Liver (tissue), 3 donors: ENCODE measurements around the gene ACKR3.

ENCODE experiments used
- EGR1 ChIP-seq, 2 donors: IDR thresholded peaks; 2 replicates each; pipeline ENCODE4 v1.6.1; 2016 to 2018; ENCODE audit warnings: antibody characterized with exemption in 2 of 2, low read depth in 2 of 2
- GABPA ChIP-seq, 2 donors: IDR thresholded peaks in 1 of 2; conservative IDR thresholded peaks in 1 of 2; 2 replicates each; pipeline ENCODE4 v1.6.1; 2016; ENCODE audit warnings: antibody characterized with exemption in 2 of 2, mild to moderate bottlenecking in 1 of 2, moderate library complexity in 1 of 2
- JUND ChIP-seq, 2 donors: IDR thresholded peaks; 2 replicates each; pipeline ENCODE4 v1.6.1; 2016; ENCODE audit warnings: antibody characterized with exemption in 2 of 2
- RXRA ChIP-seq, 2 donors: IDR thresholded peaks; 2 replicates each; pipeline ENCODE4 v1.6.1; 2017 to 2018; ENCODE audit warnings: antibody characterized with exemption in 2 of 2, mild to moderate bottlenecking in 1 of 2
- SP1 ChIP-seq: IDR thresholded peaks from 2 replicates; pipeline ENCODE4 v1.6.1; 2018; ENCODE audit warnings: antibody characterized with exemption, mild to moderate bottlenecking
- TAF1 ChIP-seq: conservative IDR thresholded peaks from 2 replicates; pipeline ENCODE4 v1.6.1; 2016; ENCODE audit warnings: antibody characterized with exemption, mild to moderate bottlenecking
- YY1 ChIP-seq: IDR thresholded peaks from 2 replicates; pipeline ENCODE4 v1.6.1; 2016; ENCODE audit warnings: antibody characterized with exemption, mild to moderate bottlenecking
- TF ChIP-seq, protein P1 (sequence below): IDR thresholded peaks from 2 replicates; pipeline ENCODE4 v1.6.1; 2016; ENCODE audit warnings: antibody characterized with exemption
- TF ChIP-seq, protein P2 (sequence below): fragments of 150-350 bp; IDR thresholded peaks from 2 replicates; pipeline ENCODE4 v1.5.1; 2017; ENCODE audit warnings: improper control_type of control experiment, low read depth, low read length; ENCODE audit not compliant: missing input control
- TF ChIP-seq, protein P3 (sequence below): IDR thresholded peaks from 2 replicates; pipeline ENCODE4 v1.6.1; 2016; ENCODE audit warnings: antibody characterized with exemption
- donor health status: healthy.
- donor health status: healthy.

DNA sequence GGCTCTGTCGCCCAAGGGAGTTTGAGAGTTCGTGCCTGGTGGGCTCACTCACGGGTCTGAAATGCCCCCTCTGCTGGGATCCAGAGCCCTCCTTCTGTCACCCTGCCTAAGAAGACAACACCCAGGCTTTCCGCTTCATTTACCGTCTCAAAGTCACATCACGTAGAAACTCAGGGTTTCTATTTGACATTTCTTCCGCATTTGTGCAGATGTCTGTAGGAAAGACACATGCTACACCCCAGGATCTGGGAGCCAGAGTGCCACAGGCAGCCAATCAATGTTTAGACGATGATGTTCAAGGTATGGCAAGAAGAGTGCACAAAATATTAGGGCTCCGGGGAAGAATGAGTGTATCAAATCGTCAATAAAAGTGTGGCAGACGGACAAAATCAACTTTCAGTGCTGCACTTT lies 24.4 kb upstream of the ACKR3 start:
- no peak for TF ChIP-seq RXRA (IDR thresholded peaks at IDR 0.05)
- TF ChIP-seq, protein P1, sequence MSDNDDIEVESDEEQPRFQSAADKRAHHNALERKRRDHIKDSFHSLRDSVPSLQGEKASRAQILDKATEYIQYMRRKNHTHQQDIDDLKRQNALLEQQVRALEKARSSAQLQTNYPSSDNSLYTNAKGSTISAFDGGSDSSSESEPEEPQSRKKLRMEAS, result no peak
- TF ChIP-seq, protein P2, sequence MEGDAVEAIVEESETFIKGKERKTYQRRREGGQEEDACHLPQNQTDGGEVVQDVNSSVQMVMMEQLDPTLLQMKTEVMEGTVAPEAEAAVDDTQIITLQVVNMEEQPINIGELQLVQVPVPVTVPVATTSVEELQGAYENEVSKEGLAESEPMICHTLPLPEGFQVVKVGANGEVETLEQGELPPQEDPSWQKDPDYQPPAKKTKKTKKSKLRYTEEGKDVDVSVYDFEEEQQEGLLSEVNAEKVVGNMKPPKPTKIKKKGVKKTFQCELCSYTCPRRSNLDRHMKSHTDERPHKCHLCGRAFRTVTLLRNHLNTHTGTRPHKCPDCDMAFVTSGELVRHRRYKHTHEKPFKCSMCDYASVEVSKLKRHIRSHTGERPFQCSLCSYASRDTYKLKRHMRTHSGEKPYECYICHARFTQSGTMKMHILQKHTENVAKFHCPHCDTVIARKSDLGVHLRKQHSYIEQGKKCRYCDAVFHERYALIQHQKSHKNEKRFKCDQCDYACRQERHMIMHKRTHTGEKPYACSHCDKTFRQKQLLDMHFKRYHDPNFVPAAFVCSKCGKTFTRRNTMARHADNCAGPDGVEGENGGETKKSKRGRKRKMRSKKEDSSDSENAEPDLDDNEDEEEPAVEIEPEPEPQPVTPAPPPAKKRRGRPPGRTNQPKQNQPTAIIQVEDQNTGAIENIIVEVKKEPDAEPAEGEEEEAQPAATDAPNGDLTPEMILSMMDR, result no peak
- no peak for TF ChIP-seq TAF1
- TF ChIP-seq EGR1 (IDR thresholded peaks at IDR 0.05; ENCODE audit: low read depth in 2 of 2), result no peak
- TF ChIP-seq, protein P3, sequence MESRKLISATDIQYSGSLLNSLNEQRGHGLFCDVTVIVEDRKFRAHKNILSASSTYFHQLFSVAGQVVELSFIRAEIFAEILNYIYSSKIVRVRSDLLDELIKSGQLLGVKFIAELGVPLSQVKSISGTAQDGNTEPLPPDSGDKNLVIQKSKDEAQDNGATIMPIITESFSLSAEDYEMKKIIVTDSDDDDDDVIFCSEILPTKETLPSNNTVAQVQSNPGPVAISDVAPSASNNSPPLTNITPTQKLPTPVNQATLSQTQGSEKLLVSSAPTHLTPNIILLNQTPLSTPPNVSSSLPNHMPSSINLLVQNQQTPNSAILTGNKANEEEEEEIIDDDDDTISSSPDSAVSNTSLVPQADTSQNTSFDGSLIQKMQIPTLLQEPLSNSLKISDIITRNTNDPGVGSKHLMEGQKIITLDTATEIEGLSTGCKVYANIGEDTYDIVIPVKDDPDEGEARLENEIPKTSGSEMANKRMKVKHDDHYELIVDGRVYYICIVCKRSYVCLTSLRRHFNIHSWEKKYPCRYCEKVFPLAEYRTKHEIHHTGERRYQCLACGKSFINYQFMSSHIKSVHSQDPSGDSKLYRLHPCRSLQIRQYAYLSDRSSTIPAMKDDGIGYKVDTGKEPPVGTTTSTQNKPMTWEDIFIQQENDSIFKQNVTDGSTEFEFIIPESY, result no peak
- no peak for TF ChIP-seq SP1
- TF ChIP-seq GABPA (IDR thresholded peaks at IDR 0.05 in 1 of 2, conservative IDR thresholded peaks at IDR 0.05 in 1 of 2), result no peak
- TF ChIP-seq YY1, result no peak
- no peak for TF ChIP-seq JUND (IDR thresholded peaks at IDR 0.05)
